Measurements from ENCODE around the gene ALOX5AP.

- TF ChIP-seq, protein P1, sequence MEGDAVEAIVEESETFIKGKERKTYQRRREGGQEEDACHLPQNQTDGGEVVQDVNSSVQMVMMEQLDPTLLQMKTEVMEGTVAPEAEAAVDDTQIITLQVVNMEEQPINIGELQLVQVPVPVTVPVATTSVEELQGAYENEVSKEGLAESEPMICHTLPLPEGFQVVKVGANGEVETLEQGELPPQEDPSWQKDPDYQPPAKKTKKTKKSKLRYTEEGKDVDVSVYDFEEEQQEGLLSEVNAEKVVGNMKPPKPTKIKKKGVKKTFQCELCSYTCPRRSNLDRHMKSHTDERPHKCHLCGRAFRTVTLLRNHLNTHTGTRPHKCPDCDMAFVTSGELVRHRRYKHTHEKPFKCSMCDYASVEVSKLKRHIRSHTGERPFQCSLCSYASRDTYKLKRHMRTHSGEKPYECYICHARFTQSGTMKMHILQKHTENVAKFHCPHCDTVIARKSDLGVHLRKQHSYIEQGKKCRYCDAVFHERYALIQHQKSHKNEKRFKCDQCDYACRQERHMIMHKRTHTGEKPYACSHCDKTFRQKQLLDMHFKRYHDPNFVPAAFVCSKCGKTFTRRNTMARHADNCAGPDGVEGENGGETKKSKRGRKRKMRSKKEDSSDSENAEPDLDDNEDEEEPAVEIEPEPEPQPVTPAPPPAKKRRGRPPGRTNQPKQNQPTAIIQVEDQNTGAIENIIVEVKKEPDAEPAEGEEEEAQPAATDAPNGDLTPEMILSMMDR (IDR thresholded peaks at IDR 0.05), result no peak
- TF ChIP-seq POLR2A (IDR thresholded peaks at IDR 0.05), result no peak
These were observed 27.3 kb downstream of the ALOX5AP start for GRCh38 chr13:30762643-30763042.

All from right lobe of liver (tissue), 4 donors.